Tibial nerve (tissue), 4 donors: Measurements from ENCODE around the gene GSTA4. TPM values are rescaled to one million over a fixed set of nuclear protein-coding genes. Genes with fewer than 3 reads are reported as not detected.
A peak's percentile ranks its signal among the peaks of the same experiment; 100 is the strongest.

Experiments
- DNase-seq, 2 donors: peaks; one replicate each; pipeline ENCODE4 v3.0.0-alpha.2; 2019; ENCODE audit warnings: low spot score in 2 of 2
- H3K27ac ChIP-seq, 4 donors: fragments of 200-600 bp; sonication (generic) in 3 of 4; one replicate each; pipeline ENCODE4 v1.5.1; 2017 to 2019; ENCODE audit warnings: mild to moderate bottlenecking in 1 of 4
- H3K27me3 ChIP-seq, 2 donors: fragments of 200-600 bp; sonication (generic) in 1 of 2; one replicate each; pipeline versions ENCODE4 v1.5.1 to v1.6.0; 2017 to 2019
- H3K36me3 ChIP-seq, 3 donors: fragments of 200-600 bp; sonication (generic); one replicate each; pipeline ENCODE4 v1.5.1; 2018 to 2019
- H3K4me1 ChIP-seq, 4 donors: fragments of 200-600 bp; sonication (generic) in 3 of 4; one replicate each; pipeline ENCODE4 v1.5.1; 2017 to 2019
- H3K4me3 ChIP-seq, 4 donors: fragments of 200-600 bp; sonication (generic) in 3 of 4; one replicate each; pipeline ENCODE4 v1.5.1; 2017 to 2019; ENCODE audit warnings: mild to moderate bottlenecking in 1 of 4, moderate library complexity in 1 of 4
- H3K9me3 ChIP-seq, 4 donors: fragments of 200-600 bp; sonication (generic) in 3 of 4; one replicate each; pipeline ENCODE4 v1.5.1; 2017 to 2019
- EP300 ChIP-seq, 2 donors: sonication (generic); formaldehyde crosslinking; IDR thresholded peaks; one replicate each; pipeline ENCODE4 v1.6.1; 2017; ENCODE audit warnings: antibody characterized with exemption in 2 of 2, mild to moderate bottlenecking in 1 of 2
- POLR2A ChIP-seq, 2 donors: fragments of 450-650 bp; IDR thresholded peaks; one replicate each; pipeline ENCODE4 v1.6.1; 2017; ENCODE audit warnings: antibody characterized with exemption in 2 of 2, mild to moderate bottlenecking in 2 of 2, moderate library complexity in 2 of 2
- WGBS, 2 donors: methylation state at CpG; one replicate each; pipeline ENCODE4 v1.1.5; 2018; 5-methylcytosine and 5-hydroxymethylcytosine counted together
- total RNA-seq, 4 donors: library from RNA; depleted of rRNA; stranded (reverse); fragments of >200 nt; gene quantifications; one replicate each; pipeline ENCODE4 v1.1.0, GENCODE V29; 2016
- TF ChIP-seq, protein P1 (sequence below), 5 experiments: fragments of 200-600 bp in 3 of 5; fragments of 450-650 bp in 2 of 5; sonication (generic) in 3 of 5; IDR thresholded peaks; one replicate each; pipeline ENCODE4 v1.5.1; 2016 to 2019; ENCODE audit warnings: antibody characterized with exemption in 5 of 5, mild to moderate bottlenecking in 3 of 5, moderate library complexity in 2 of 5

The GSTA4 gene
- total RNA-seq, 4 donors from 2014 or later = 24.3 to 34.7 (median 29.1) TPM

DNA sequence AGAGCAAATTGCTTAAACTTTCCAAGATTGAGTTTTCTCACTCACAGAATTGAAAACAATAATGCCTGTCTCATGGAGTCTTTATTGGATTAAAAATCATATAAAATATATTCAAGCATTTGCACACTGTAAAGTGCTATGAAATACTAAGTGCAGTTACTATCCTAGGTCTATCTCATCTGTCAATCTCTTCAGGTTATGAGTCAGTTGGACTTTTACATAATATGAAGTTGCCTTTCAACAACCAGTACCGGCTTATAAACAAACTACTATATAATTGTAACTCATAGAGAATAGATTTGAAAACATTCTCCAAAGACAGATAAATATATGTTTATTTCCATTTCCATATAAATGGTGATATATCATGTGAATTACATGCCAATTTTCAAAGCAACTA lies 20.4 kb upstream of the GSTA4 start:
- no peak overlapping the region for H3K4me3 ChIP-seq
- no peaks in the 10 kb centered on the region for H3K27me3 ChIP-seq
- WGBS, 2 donors = 98% methylated on average over 1 of the region's 1 CpG
- peaks cover 0 to 80% (median 40%) of the 10 kb centered on the region in 3 donors for H3K36me3 ChIP-seq
- peaks cover 0 to 22% (median 0%) of the 10 kb centered on the region in 4 donors for H3K4me1 ChIP-seq
- no peak for DNase-seq
- H3K9me3 ChIP-seq = no peaks in the 10 kb centered on the region
- H3K27ac ChIP-seq = no peak overlapping the region
- TF ChIP-seq, protein P1, sequence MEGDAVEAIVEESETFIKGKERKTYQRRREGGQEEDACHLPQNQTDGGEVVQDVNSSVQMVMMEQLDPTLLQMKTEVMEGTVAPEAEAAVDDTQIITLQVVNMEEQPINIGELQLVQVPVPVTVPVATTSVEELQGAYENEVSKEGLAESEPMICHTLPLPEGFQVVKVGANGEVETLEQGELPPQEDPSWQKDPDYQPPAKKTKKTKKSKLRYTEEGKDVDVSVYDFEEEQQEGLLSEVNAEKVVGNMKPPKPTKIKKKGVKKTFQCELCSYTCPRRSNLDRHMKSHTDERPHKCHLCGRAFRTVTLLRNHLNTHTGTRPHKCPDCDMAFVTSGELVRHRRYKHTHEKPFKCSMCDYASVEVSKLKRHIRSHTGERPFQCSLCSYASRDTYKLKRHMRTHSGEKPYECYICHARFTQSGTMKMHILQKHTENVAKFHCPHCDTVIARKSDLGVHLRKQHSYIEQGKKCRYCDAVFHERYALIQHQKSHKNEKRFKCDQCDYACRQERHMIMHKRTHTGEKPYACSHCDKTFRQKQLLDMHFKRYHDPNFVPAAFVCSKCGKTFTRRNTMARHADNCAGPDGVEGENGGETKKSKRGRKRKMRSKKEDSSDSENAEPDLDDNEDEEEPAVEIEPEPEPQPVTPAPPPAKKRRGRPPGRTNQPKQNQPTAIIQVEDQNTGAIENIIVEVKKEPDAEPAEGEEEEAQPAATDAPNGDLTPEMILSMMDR (IDR thresholded peaks at IDR 0.05) = no peak
- TF ChIP-seq EP300 (IDR thresholded peaks at IDR 0.05) = no peak
- TF ChIP-seq POLR2A (IDR thresholded peaks at IDR 0.05) = no peak

DNA sequence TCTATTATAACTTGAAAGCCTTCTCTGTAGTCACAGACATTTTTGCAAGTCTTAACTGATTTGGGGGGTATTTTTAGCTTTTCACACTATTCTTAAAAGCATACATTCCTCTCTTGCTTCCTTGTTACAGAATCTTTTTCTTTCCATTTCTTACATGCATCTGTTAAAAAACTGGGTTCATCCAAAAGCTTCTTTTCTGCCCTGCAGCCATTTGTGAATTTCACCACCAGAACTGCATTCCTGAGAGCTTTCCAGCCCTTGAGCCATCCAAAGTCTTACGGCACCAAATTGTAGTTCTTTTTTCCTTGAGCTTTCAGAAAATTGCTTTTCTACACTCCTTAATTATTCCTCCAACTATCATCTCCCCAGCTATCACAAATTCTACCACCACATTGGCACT lies 19.7 kb upstream of the GSTA4 start:
- no peak overlapping the region for H3K4me3 ChIP-seq
- H3K4me1 ChIP-seq = peaks cover 0 to 22% (median 0%) of the 10 kb centered on the region in 4 donors
- H3K27ac ChIP-seq = peak overlapping the region in 2 of 4 donors; percentile 58 to 69
- WGBS, 2 donors = 60 to 63% methylated on average over 1 of the region's 1 CpG
- DNase-seq = no peak
- TF ChIP-seq POLR2A (IDR thresholded peaks at IDR 0.05) (no peak), EP300 (IDR thresholded peaks at IDR 0.05) (no peak)
- TF ChIP-seq, protein P1 (IDR thresholded peaks at IDR 0.05) = no peak
- H3K36me3 ChIP-seq = peaks cover 0 to 87% (median 46%) of the 10 kb centered on the region in 3 donors
- H3K27me3 ChIP-seq = no peaks in the 10 kb centered on the region
- H3K9me3 ChIP-seq = no peaks in the 10 kb centered on the region

DNA sequence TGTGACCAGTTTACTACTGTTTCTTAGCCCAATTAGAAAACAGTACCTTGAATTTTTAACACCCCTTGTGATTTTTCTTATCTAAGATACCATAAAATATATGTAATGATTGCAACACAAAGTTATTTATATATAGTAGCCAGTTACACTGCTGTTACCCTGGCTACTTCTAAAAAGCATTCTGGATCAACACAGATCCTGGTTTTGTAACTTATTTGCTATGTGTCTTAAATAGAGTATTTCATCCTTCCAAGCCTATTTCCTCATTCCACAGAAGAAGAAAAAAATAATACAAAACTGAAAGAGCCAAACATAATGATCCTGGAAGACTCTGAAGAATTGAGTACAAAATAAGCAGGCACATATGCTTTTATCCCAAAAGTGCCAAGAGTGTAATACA lies 19.0 kb upstream of the GSTA4 start:
- H3K4me3 ChIP-seq = no peak overlapping the region
- TF ChIP-seq POLR2A (IDR thresholded peaks at IDR 0.05) = no peak
- TF ChIP-seq, protein P1 (IDR thresholded peaks at IDR 0.05) = no peak
- TF ChIP-seq EP300 (IDR thresholded peaks at IDR 0.05) = no peak
- peaks cover 0 to 94% (median 53%) of the 10 kb centered on the region in 3 donors for H3K36me3 ChIP-seq
- H3K27ac ChIP-seq = peak overlapping the region in 3 of 4 donors; percentile 6 to 69 (median 58)
- H3K27me3 ChIP-seq = no peaks in the 10 kb centered on the region
- H3K4me1 ChIP-seq = peaks cover 0 to 22% (median 0%) of the 10 kb centered on the region in 4 donors
- H3K9me3 ChIP-seq = no peaks in the 10 kb centered on the region
- no peak for DNase-seq

DNA sequence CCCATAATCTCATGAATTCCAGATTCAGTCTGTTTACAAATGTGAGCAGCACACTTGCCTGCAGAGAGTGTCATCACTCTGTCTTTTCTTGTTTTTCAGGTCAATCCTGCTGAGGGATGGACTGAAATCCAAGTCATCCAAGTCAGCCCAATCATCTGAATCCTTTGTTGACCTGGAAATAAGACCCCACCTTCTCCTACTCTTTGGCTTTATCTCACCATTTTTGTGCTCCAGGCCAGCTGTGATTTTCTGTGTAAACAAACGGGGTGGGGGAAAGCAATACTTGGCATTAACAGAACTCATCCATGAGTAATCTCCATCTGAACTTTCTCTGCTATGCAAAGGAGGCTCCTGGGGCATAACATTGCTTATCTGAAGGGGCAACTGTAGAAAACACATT lies 16.9 kb upstream of the GSTA4 start:
- Histone ChIP-seq H3K9me3 (no peaks in the 10 kb centered on the region), H3K4me1 (peaks cover 0 to 22% (median 0%) of the 10 kb centered on the region in 4 donors), H3K36me3 (peaks cover 0 to 97% (median 42%) of the 10 kb centered on the region in 3 donors), H3K27me3 (no peaks in the 10 kb centered on the region), H3K4me3 (no peak overlapping the region), H3K27ac (no peak overlapping the region)
- WGBS, 2 donors = 49 to 70% methylated on average over 1 of the region's 1 CpG
- TF ChIP-seq, protein P1 (IDR thresholded peaks at IDR 0.05) = no peak
- TF ChIP-seq EP300 (IDR thresholded peaks at IDR 0.05) = no peak
- no peak for TF ChIP-seq POLR2A (IDR thresholded peaks at IDR 0.05)
- DNase-seq = no peak

DNA sequence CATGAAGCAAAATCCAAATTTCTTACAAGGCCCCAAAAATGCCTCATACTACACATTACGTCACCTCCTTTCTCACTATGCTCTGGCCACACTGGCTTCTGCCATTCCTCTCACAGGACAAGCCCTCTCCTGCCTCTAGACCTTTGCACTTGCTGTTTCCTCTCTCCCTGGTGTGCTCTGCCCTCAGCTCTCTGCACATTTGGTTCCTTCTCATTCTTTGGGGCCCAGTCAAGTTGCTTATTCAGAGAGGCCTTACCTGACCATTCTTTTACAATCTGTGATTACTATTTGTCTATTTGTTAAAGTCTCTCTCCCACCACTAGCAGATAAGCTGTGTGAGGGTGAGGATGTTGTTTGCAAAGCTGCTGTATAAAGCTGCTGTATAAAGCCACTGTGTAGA lies 15.4 kb upstream of the GSTA4 start:
- no peak for TF ChIP-seq POLR2A (IDR thresholded peaks at IDR 0.05)
- TF ChIP-seq EP300 (IDR thresholded peaks at IDR 0.05) = no peak
- TF ChIP-seq, protein P1 (IDR thresholded peaks at IDR 0.05) = no peak
- no peak overlapping the region for H3K4me3 ChIP-seq
- no peak overlapping the region for H3K27ac ChIP-seq
- peaks cover 0 to 22% (median 0%) of the 10 kb centered on the region in 4 donors for H3K4me1 ChIP-seq
- H3K9me3 ChIP-seq = no peaks in the 10 kb centered on the region
- 94 to 95% methylated on average over 1 of the region's 1 CpG for WGBS, 2 donors
- DNase-seq = no peak
- no peaks in the 10 kb centered on the region for H3K27me3 ChIP-seq
- peaks cover 0 to 97% (median 36%) of the 10 kb centered on the region in 3 donors for H3K36me3 ChIP-seq
